Activated naive CD4-positive, alpha-beta T cell treated with anti-CD3 and anti-CD28 coated beads for 36 hours (primary cell): Measurements from ENCODE around the gene B4GALT2. TPM values are rescaled to one million over a fixed set of nuclear protein-coding genes. Genes with fewer than 3 reads are reported as not detected.

ENCODE experiments used
- CTCF ChIA-PET: fragments of 350-600 bp; sonication (Branson Sonifier 250); formaldehyde crosslinking; loops from one replicate; lab custom pipeline; 2021; ENCODE audit warnings: antibody characterized with exemption; lab: Charles Lee
- DNase-seq: peaks from one replicate; pipeline ENCODE4 v3.0.0-alpha.2; 2020
- H3K27ac Mint-ChIP-seq: one replicate; pipeline ENCODE4 v1.8.0; 2021; ENCODE audit warnings: mild to moderate bottlenecking, mixed read lengths
- H3K27me3 Mint-ChIP-seq: one replicate; pipeline ENCODE4 v1.8.0; 2021; ENCODE audit warnings: low read depth, mixed read lengths
- H3K36me3 Mint-ChIP-seq: one replicate; pipeline ENCODE4 v1.8.0; 2021; ENCODE audit warnings: low read depth, mixed read lengths
- H3K4me1 Mint-ChIP-seq: one replicate; pipeline ENCODE4 v1.8.0; 2021; ENCODE audit warnings: low read depth, mixed read lengths
- H3K4me3 Mint-ChIP-seq: one replicate; pipeline ENCODE4 v1.8.0; 2021; ENCODE audit warnings: mild to moderate bottlenecking, moderate library complexity, mixed read lengths
- H3K9me3 Mint-ChIP-seq: one replicate; pipeline ENCODE4 v1.8.0; 2021; ENCODE audit warnings: mixed read lengths
- intact Hi-C: fragments of 100-400 bp; cut with micrococcal nuclease; formaldehyde crosslinking; loops from one replicate; pipeline ENCODE4 v1.15.1; 2023
- total RNA-seq, 2 experiments: library from RNA; stranded (reverse); gene quantifications; one replicate each; pipeline ENCODE4 v1.2.3, GENCODE V29; 2021

Gene B4GALT2
- total RNA-seq, 2 experiments from 2014 or later: 18.7 to 19.2 TPM

DNA sequence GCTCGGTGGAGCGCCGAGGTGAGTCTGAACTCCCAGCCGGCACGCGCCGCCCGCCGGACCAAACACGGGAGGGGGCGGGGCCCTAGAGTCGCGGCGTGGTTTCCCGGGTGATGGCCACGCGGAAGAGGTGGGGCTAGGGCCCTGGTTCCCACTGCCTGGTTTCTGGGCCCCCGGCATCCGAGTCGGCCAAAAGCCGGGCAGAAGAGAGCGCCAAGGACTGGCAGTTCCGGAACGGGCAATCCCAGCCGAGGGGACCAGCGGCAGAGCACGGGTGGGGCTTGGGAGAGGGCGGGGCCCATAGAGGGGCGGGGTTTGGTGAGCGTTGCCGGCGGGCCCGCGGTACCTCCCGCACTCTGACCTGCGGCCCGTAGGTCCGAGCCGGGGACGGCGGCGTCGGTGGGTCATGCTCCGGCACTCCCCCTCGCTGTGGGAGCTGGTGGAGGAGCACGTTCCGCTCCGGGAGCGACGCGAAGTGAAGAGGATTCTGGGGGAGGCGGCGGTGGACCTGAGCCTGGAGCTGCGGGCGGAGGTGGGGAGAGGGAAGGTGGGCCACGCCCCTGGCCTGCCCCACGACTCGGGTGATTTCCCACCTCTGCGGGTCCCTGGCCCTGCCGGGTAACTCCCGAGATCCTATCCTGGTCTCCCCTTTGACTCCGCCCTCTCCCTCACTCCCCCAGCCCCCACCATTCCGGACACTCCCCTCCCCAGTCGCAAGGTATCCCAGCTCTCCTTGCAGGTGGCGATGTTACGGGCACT lies 12.6 kb downstream of the B4GALT2 start, which contains the start of gene CCDC24:
Gene CCDC24 (plus strand): TSS at position 124 of the 756 bp plus-strand sequence. CDS start 280 bp downstream, at position 404.
- Mint-ChIP-seq H3K36me3 (no peaks in the 10 kb centered on the region), H3K4me3 (peak within 1 kb of the TSS; percentile 89), H3K27me3 (no peaks in the 10 kb centered on the region), H3K27ac (peak within 1 kb of the TSS; percentile 53), H3K9me3 (no peaks in the 10 kb centered on the region), H3K4me1 (peaks cover 5% of the 10 kb centered on the region)
- intact Hi-C loops: loop anchor here (1.0 to 5.0 kb wide), 5 partner anchors 17 to 339 kb away; partner anchors contain the start of genes ATP6V0B, IPO13 and KDM4A
- DNase-seq: peak; percentile 74
- CTCF ChIA-PET: interaction anchor here (0.9 to 1.7 kb wide), 3 partner anchors 13 to 56 kb away, joined by 3 to 6 read pairs (median 6); no protein-coding TSS in a partner anchor

GRCh38 chr1:43992232-43992995 lies 13.4 kb downstream of the B4GALT2 start:
- Mint-ChIP-seq H3K4me1 (peaks cover 5% of the 10 kb centered on the region), H3K27ac (no peak overlapping the region), H3K27me3 (no peaks in the 10 kb centered on the region), H3K4me3 (peak overlapping the region; percentile 89), H3K36me3 (no peaks in the 10 kb centered on the region), H3K9me3 (no peaks in the 10 kb centered on the region)
- CTCF ChIA-PET: interaction anchor here (0.7 to 1.7 kb wide), 4 partner anchors 13 to 463 kb away, joined by 3 to 6 read pairs (median 4); no protein-coding TSS in a partner anchor
- no peak for DNase-seq
- intact Hi-C loops: loop anchor here (5.0 kb wide), 2 partner anchors 270 to 340 kb away; partner anchors contain the start of gene KDM4A

GRCh38 chr1:43993206-43993914 lies 14.3 kb downstream of the B4GALT2 start:
- H3K4me3 Mint-ChIP-seq: no peak overlapping the region
- no peaks in the 10 kb centered on the region for H3K9me3 Mint-ChIP-seq
- no peak for DNase-seq
- CTCF ChIA-PET: interaction anchor here (0.6 to 1.7 kb wide), 5 partner anchors 12 to 464 kb away, joined by 3 to 8 read pairs (median 4); no protein-coding TSS in a partner anchor
- H3K4me1 Mint-ChIP-seq: peaks cover 5% of the 10 kb centered on the region
- H3K36me3 Mint-ChIP-seq: no peaks in the 10 kb centered on the region
- intact Hi-C loops: loop anchor here (5.0 kb wide), 2 partner anchors 269 to 341 kb away; partner anchors contain the start of gene KDM4A
- no peaks in the 10 kb centered on the region for H3K27me3 Mint-ChIP-seq
- no peak overlapping the region for H3K27ac Mint-ChIP-seq

GRCh38 chr1:43994071-43994470 lies 15.1 kb downstream of the B4GALT2 start:
- Mint-ChIP-seq H3K9me3 (no peaks in the 10 kb centered on the region), H3K27me3 (no peaks in the 10 kb centered on the region), H3K4me1 (peaks cover 5% of the 10 kb centered on the region), H3K36me3 (no peaks in the 10 kb centered on the region), H3K4me3 (no peak overlapping the region), H3K27ac (no peak overlapping the region)
- intact Hi-C loops: loop anchor here (5.0 kb wide), 2 partner anchors 268 to 342 kb away; partner anchors contain the start of gene KDM4A
- no peak for DNase-seq
- CTCF ChIA-PET: interaction anchor here (0.6 to 1.6 kb wide), 4 partner anchors 11 to 78 kb away, joined by 3 to 8 read pairs (median 4); no protein-coding TSS in a partner anchor

DNA sequence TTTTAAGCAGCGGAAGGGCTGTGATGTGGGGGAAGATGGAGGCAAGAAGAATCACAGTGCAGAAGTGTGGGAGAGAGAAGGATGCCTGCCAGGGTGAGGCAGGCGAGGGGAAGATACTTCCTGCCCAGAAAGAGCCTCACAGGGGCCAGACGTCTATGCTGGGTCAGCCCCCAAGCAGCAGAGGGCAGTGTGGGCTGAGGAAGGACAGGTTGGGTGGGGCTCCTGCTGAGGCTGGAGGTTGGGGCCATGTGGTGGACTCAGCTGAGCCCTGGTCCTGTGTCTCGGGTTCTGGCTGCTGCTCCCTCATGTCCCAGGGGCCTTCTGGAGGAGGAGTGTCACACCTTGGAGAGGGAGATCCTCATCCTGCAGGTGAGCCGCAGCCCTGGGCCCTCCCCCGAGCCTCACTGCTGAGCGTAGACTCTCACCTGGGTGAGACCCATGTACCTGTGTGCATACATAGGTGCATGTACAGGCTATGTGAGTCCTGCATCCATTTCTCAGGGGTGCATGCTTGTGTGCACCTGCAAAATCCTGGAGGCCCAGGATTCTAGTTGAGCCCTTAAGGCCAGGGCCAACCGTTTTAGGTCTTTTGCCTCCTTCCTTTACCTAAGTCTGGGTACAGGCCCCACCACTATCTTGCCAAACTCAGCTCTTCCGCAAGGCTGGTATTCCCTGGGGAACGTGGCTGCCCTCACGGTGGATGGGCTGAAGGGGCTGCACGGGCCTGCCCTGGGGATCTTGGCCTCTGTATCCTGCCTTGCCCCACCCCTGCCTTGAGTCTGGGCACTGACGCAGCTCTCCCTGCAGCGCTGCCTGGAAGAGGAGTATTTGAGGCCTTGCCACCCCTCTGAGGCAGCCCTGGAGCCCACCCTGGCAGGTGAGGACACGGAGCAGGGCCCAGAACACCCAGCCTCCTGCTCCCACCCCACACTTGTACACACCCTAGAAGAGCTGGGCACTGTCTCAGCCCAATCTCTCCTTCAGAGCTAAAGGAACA lies 16.1 kb downstream of the B4GALT2 start:
- H3K4me1 Mint-ChIP-seq: peaks cover 5% of the 10 kb centered on the region
- no peaks in the 10 kb centered on the region for H3K27me3 Mint-ChIP-seq
- no peak overlapping the region for H3K4me3 Mint-ChIP-seq
- H3K9me3 Mint-ChIP-seq: no peaks in the 10 kb centered on the region
- H3K36me3 Mint-ChIP-seq: no peaks in the 10 kb centered on the region
- intact Hi-C loops: loop anchor here (5.0 kb wide), 2 partner anchors 267 to 343 kb away; partner anchors contain the start of gene KDM4A
- DNase-seq: peak; percentile 33
- CTCF ChIA-PET: interaction anchor here (0.7 to 1.0 kb wide), 2 partner anchors 10 to 231 kb away, joined by 3 to 4 read pairs; no protein-coding TSS in a partner anchor
- H3K27ac Mint-ChIP-seq: no peak overlapping the region

DNA sequence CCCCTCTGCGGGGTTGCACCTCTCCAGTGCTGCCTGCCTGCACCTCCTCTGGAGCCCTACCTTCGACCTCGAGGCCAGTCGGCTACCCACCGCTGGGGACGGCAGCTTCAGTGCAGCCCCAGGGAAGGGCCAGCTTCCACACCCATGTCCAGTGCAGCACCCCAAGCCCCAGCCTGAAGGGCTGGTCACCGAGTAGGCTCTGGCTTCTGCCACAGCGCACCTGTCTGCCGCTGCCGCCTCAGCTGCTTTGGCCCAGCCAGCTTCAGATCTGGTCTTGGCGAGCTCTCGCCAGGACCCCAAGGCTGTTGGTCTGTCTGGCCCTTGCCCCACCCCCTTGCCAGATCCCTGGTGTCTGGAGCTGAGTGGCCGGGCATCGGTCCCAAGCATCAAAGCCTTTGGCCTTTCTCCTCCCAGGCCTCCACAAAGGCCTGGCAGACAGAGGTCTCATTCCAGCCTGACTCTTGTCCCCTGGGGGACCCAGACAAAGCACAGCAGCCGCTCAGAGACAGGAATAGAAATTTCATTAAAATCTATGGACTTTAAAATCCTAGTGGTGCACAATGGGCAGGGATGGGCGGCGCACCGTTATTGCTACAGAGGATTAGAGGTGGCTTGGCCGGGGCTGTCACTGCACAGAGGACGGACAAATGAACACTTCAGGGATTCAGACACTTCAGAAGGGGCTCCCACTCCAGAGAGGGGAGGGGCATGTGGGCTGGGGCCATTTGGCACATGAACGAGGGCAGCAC lies 17.1 kb downstream of the B4GALT2 start:
- Mint-ChIP-seq H3K36me3 (peaks cover 4% of the 10 kb centered on the region), H3K27me3 (no peaks in the 10 kb centered on the region), H3K27ac (no peak overlapping the region), H3K4me1 (peaks cover 1% of the 10 kb centered on the region), H3K9me3 (no peaks in the 10 kb centered on the region), H3K4me3 (no peak overlapping the region)
- no peak for DNase-seq
- CTCF ChIA-PET: interaction anchor here (0.7 to 1.0 kb wide), 2 partner anchors 9 to 232 kb away, joined by 3 to 4 read pairs; no protein-coding TSS in a partner anchor
- intact Hi-C loops: no loop called here

DNA sequence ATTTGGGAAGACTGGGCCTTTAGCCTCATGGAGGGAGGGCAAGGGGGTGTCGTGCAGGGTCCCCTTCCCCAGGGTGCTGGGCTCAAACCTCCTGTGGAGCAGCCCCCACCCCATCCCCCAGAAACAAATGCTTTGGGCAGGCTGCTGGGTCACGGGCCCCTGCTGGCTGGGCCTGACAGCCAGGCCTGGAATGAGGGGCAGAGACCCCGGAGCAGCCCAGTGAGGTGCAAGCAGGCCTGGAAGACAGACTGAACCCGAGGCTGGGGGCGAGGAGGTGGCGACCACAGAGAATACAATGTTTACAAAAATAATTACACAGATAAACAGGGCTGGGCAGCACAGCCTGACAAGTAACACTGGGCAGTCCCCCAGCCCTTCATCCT lies 17.7 kb downstream of the B4GALT2 start:
- Mint-ChIP-seq H3K27ac (no peak overlapping the region), H3K9me3 (no peaks in the 10 kb centered on the region), H3K4me3 (no peak overlapping the region), H3K36me3 (peaks cover 8% of the 10 kb centered on the region), H3K27me3 (no peaks in the 10 kb centered on the region), H3K4me1 (no peaks in the 10 kb centered on the region)
- no peak for DNase-seq
- intact Hi-C loops: no loop called here
- CTCF ChIA-PET: no interaction called here

GRCh38 chr1:43997295-43997999 lies 18.4 kb downstream of the B4GALT2 start:
- Mint-ChIP-seq H3K27ac (no peak overlapping the region), H3K9me3 (no peaks in the 10 kb centered on the region), H3K27me3 (no peaks in the 10 kb centered on the region), H3K4me3 (no peak overlapping the region), H3K4me1 (no peaks in the 10 kb centered on the region), H3K36me3 (peaks cover 12% of the 10 kb centered on the region)
- CTCF ChIA-PET: no interaction called here
- intact Hi-C loops: no loop called here
- no peak for DNase-seq

- H3K27me3 Mint-ChIP-seq: no peaks in the 10 kb centered on the region
- CTCF ChIA-PET: no interaction called here
- H3K4me1 Mint-ChIP-seq: no peaks in the 10 kb centered on the region
- H3K9me3 Mint-ChIP-seq: no peaks in the 10 kb centered on the region
- intact Hi-C loops: no loop called here
- H3K27ac Mint-ChIP-seq: no peak overlapping the region
- H3K4me3 Mint-ChIP-seq: no peak overlapping the region
- H3K36me3 Mint-ChIP-seq: peaks cover 12% of the 10 kb centered on the region
- DNase-seq: no peak
These were observed 19.0 kb downstream of the B4GALT2 start for GRCh38 chr1:43998000-43998378.

DNA sequence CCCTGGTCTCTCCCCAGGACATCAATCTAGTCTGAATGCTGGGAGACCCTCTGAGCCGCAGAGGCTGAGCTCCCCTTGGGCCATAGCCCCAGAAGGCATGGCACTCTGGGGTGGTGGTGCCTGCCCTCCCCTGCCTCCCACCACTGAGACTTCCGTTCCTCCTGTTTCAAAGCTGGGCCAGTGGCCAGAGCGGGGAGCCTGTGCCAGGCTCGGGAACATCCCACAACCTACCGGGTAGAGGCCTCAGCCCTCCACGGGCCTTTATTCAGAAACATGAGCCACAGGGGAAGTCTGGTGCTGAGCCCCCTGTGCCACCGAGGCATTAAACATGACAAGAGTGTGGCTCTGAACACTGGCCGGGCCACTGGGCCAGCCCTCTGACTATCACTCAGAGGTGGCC lies 20.4 kb downstream of the B4GALT2 start:
- no peaks in the 10 kb centered on the region for H3K9me3 Mint-ChIP-seq
- H3K36me3 Mint-ChIP-seq: peaks cover 15% of the 10 kb centered on the region
- H3K4me3 Mint-ChIP-seq: no peak overlapping the region
- intact Hi-C loops: no loop called here
- no peaks in the 10 kb centered on the region for H3K4me1 Mint-ChIP-seq
- no peaks in the 10 kb centered on the region for H3K27me3 Mint-ChIP-seq
- DNase-seq: no peak
- no peak overlapping the region for H3K27ac Mint-ChIP-seq
- CTCF ChIA-PET: interaction anchor here (0.6 kb wide), 1 partner anchor 10 kb away, joined by 3 read pairs; no protein-coding TSS in a partner anchor
